ENCODE measurements around the gene S100A4. TPM values are rescaled to one million over a fixed set of nuclear protein-coding genes. Genes with fewer than 3 reads are reported as not detected.
"Not testable (repeated sequence)": the region's sequence is repeated elsewhere in the genome, so short reads cannot be mapped to it uniquely, and the experiment has no call there.

The S100A4 gene
- total RNA-seq, 1 donor from 2014 or later: 7.8 TPM

- H3K4me3 Mint-ChIP-seq: no peak overlapping the region
- H3K27ac Mint-ChIP-seq: no peak overlapping the region
- peaks cover 13% of the 10 kb centered on the region for H3K4me1 Mint-ChIP-seq
- H3K9me3 Mint-ChIP-seq: no peaks in the 10 kb centered on the region
- H3K36me3 Mint-ChIP-seq: no peaks in the 10 kb centered on the region
- no peak for DNase-seq (ENCODE audit: low spot score in 2 of 2, unreplicated experiment in 2 of 2)
- TF ChIP-seq, protein P1, sequence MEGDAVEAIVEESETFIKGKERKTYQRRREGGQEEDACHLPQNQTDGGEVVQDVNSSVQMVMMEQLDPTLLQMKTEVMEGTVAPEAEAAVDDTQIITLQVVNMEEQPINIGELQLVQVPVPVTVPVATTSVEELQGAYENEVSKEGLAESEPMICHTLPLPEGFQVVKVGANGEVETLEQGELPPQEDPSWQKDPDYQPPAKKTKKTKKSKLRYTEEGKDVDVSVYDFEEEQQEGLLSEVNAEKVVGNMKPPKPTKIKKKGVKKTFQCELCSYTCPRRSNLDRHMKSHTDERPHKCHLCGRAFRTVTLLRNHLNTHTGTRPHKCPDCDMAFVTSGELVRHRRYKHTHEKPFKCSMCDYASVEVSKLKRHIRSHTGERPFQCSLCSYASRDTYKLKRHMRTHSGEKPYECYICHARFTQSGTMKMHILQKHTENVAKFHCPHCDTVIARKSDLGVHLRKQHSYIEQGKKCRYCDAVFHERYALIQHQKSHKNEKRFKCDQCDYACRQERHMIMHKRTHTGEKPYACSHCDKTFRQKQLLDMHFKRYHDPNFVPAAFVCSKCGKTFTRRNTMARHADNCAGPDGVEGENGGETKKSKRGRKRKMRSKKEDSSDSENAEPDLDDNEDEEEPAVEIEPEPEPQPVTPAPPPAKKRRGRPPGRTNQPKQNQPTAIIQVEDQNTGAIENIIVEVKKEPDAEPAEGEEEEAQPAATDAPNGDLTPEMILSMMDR (IDR thresholded peaks at IDR 0.05; ENCODE audit: unreplicated experiment): no peak
- H3K27me3 Mint-ChIP-seq (ENCODE audit: low read depth): no peaks in the 10 kb centered on the region
Measured at GRCh38 chr1:153585006-153585405, 39.4 kb upstream of the S100A4 start.

GRCh38 chr1:153583976-153584375 is 38.4 kb upstream of the S100A4 start:
- peak overlapping the region; percentile 1 for H3K27ac Mint-ChIP-seq
- TF ChIP-seq, protein P1 (IDR thresholded peaks at IDR 0.05; ENCODE audit: unreplicated experiment): no peak
- no peaks in the 10 kb centered on the region for H3K36me3 Mint-ChIP-seq
- H3K9me3 Mint-ChIP-seq: no peaks in the 10 kb centered on the region
- DNase-seq (ENCODE audit: low spot score in 2 of 2, unreplicated experiment in 2 of 2): no peak
- no peaks in the 10 kb centered on the region for H3K27me3 Mint-ChIP-seq (ENCODE audit: low read depth)
- no peak overlapping the region for H3K4me3 Mint-ChIP-seq
- H3K4me1 Mint-ChIP-seq: peaks cover 18% of the 10 kb centered on the region

- not testable (repeated sequence) for H3K27ac Mint-ChIP-seq; DNase-seq (ENCODE audit: low spot score in 2 of 2, unreplicated experiment in 2 of 2); H3K36me3 Mint-ChIP-seq; H3K4me3 Mint-ChIP-seq; H3K27me3 Mint-ChIP-seq (ENCODE audit: low read depth); H3K9me3 Mint-ChIP-seq
- H3K4me1 Mint-ChIP-seq: peaks cover 23% of the 10 kb centered on the region
Measured at GRCh38 chr1:153583514-153583913, 37.9 kb upstream of the S100A4 start.

- peaks cover 29% of the 10 kb centered on the region for H3K4me1 Mint-ChIP-seq
- not testable (repeated sequence) for H3K27me3 Mint-ChIP-seq (ENCODE audit: low read depth); DNase-seq (ENCODE audit: low spot score in 2 of 2, unreplicated experiment in 2 of 2); H3K27ac Mint-ChIP-seq; H3K4me3 Mint-ChIP-seq; H3K9me3 Mint-ChIP-seq; H3K36me3 Mint-ChIP-seq
Measured at GRCh38 chr1:153582836-153583235, 37.2 kb upstream of the S100A4 start.

- no peaks in the 10 kb centered on the region for H3K36me3 Mint-ChIP-seq
- TF ChIP-seq, protein P1 (IDR thresholded peaks at IDR 0.05; ENCODE audit: unreplicated experiment): no peak
- no peaks in the 10 kb centered on the region for H3K27me3 Mint-ChIP-seq (ENCODE audit: low read depth)
- peaks cover 20% of the 10 kb centered on the region for H3K4me1 Mint-ChIP-seq
- peak overlapping the region; percentile 62 for H3K27ac Mint-ChIP-seq
- no peak for DNase-seq (ENCODE audit: low spot score in 2 of 2, unreplicated experiment in 2 of 2)
- no peak overlapping the region for H3K4me3 Mint-ChIP-seq
- H3K9me3 Mint-ChIP-seq: no peaks in the 10 kb centered on the region
Measured at GRCh38 chr1:153578936-153579335, 33.3 kb upstream of the S100A4 start.

DNA sequence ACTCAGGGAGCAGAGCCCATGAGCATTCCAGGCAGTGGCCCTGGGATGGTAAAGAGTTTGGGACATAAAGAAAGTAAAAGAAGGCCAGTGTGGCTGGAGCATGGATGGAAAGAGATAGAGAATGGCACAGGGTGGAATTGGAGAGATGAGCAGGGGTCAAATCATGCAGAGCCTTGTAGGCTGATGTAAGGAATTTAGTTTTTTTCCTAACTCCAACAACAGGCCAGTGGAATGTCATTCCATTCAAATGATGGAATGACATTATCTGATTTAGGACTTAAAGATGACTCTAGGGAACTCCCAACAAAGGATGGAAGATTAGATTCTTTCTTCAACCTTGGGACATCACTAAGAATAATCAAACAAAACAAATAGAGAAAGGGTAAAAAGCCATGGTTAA is 32.9 kb upstream of the S100A4 start:
- H3K4me1 Mint-ChIP-seq: peaks cover 18% of the 10 kb centered on the region
- TF ChIP-seq, protein P1 (IDR thresholded peaks at IDR 0.05; ENCODE audit: unreplicated experiment): no peak
- no peaks in the 10 kb centered on the region for H3K36me3 Mint-ChIP-seq
- DNase-seq (ENCODE audit: low spot score in 2 of 2, unreplicated experiment in 2 of 2): no peak
- no peaks in the 10 kb centered on the region for H3K27me3 Mint-ChIP-seq (ENCODE audit: low read depth)
- H3K9me3 Mint-ChIP-seq: no peaks in the 10 kb centered on the region
- H3K27ac Mint-ChIP-seq: peak overlapping the region; percentile 62
- H3K4me3 Mint-ChIP-seq: no peak overlapping the region

GRCh38 chr1:153577624-153578051 is 32.0 kb upstream of the S100A4 start:
- DNase-seq (ENCODE audit: low spot score in 2 of 2, unreplicated experiment in 2 of 2): no peak
- no peaks in the 10 kb centered on the region for H3K9me3 Mint-ChIP-seq
- H3K27me3 Mint-ChIP-seq (ENCODE audit: low read depth): no peaks in the 10 kb centered on the region
- TF ChIP-seq, protein P1 (IDR thresholded peaks at IDR 0.05; ENCODE audit: unreplicated experiment): no peak
- peak overlapping the region; percentile 13 for H3K27ac Mint-ChIP-seq
- H3K36me3 Mint-ChIP-seq: no peaks in the 10 kb centered on the region
- H3K4me1 Mint-ChIP-seq: peaks cover 20% of the 10 kb centered on the region
- no peak overlapping the region for H3K4me3 Mint-ChIP-seq
